Measurements from ENCODE around the gene UGCG.

DNA sequence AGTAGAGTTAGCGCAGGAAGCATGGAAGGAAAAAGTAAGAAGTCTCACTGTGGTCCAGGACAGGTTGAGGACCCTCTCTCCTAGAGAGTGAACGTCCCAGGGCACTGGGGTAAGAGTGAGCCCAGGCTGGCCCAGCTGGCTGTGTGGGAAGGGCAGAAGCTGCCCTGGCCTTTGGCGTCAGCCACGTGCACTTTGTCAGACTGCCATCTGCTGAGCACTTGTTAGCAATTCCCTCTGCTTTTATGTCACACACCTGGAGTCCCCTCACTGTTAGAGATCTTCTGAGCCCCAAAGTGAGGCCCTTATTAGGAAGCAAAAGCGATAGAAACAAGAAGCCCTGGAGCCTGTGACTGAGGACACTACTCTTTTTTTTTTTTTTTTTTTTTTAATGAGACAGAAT lies 79.1 kb downstream of the UGCG start:
- TF ChIP-seq, protein P1, sequence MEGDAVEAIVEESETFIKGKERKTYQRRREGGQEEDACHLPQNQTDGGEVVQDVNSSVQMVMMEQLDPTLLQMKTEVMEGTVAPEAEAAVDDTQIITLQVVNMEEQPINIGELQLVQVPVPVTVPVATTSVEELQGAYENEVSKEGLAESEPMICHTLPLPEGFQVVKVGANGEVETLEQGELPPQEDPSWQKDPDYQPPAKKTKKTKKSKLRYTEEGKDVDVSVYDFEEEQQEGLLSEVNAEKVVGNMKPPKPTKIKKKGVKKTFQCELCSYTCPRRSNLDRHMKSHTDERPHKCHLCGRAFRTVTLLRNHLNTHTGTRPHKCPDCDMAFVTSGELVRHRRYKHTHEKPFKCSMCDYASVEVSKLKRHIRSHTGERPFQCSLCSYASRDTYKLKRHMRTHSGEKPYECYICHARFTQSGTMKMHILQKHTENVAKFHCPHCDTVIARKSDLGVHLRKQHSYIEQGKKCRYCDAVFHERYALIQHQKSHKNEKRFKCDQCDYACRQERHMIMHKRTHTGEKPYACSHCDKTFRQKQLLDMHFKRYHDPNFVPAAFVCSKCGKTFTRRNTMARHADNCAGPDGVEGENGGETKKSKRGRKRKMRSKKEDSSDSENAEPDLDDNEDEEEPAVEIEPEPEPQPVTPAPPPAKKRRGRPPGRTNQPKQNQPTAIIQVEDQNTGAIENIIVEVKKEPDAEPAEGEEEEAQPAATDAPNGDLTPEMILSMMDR (IDR thresholded peaks at IDR 0.05 in 2 of 3, conservative IDR thresholded peaks at IDR 0.05 in 1 of 3; ENCODE audit: insufficient read depth in 2 of 3, low read depth in 1 of 3, low read length in 3 of 3), result peak; percentile 25 to 41 (median 35); a peak in 3 of 6 replicates
- TF ChIP-seq, protein P2, sequence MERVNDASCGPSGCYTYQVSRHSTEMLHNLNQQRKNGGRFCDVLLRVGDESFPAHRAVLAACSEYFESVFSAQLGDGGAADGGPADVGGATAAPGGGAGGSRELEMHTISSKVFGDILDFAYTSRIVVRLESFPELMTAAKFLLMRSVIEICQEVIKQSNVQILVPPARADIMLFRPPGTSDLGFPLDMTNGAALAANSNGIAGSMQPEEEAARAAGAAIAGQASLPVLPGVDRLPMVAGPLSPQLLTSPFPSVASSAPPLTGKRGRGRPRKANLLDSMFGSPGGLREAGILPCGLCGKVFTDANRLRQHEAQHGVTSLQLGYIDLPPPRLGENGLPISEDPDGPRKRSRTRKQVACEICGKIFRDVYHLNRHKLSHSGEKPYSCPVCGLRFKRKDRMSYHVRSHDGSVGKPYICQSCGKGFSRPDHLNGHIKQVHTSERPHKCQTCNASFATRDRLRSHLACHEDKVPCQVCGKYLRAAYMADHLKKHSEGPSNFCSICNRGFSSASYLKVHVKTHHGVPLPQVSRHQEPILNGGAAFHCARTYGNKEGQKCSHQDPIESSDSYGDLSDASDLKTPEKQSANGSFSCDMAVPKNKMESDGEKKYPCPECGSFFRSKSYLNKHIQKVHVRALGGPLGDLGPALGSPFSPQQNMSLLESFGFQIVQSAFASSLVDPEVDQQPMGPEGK (CRISPR knock-in tag; IDR thresholded peaks at IDR 0.05; ENCODE audit: borderline replicate concordance), result no peak
- no peak for TF ChIP-seq MEF2A (IDR thresholded peaks at IDR 0.05; ENCODE audit: control insufficient read depth, low read depth, low read length)
- no peak for TF ChIP-seq NRF1 (conservative IDR thresholded peaks at IDR 0.05 in 1 of 2, IDR thresholded peaks at IDR 0.05 in 1 of 2)
- TF ChIP-seq, protein P3, sequence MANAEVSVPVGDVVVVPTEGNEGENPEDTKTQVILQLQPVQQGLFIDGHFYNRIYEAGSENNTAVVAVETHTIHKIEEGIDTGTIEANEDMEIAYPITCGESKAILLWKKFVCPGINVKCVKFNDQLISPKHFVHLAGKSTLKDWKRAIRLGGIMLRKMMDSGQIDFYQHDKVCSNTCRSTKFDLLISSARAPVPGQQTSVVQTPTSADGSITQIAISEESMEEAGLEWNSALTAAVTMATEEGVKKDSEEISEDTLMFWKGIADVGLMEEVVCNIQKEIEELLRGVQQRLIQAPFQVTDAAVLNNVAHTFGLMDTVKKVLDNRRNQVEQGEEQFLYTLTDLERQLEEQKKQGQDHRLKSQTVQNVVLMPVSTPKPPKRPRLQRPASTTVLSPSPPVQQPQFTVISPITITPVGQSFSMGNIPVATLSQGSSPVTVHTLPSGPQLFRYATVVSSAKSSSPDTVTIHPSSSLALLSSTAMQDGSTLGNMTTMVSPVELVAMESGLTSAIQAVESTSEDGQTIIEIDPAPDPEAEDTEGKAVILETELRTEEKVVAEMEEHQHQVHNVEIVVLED (CRISPR knock-in tag; IDR thresholded peaks at IDR 0.05), result no peak
- no peak for TF ChIP-seq ZKSCAN1 (IDR thresholded peaks at IDR 0.05; ENCODE audit: low read depth, low read length)
